GM21529 (cell line): Measurements from ENCODE around the gene ZNF827.

ENCODE experiments used
- ATAC-seq: cut with Tn5 transposase; IDR thresholded peaks from one replicate; pipeline ENCODE4 v1.9.1; 2021; ENCODE audit not compliant: unreplicated experiment

ZNF827 gene

DNA sequence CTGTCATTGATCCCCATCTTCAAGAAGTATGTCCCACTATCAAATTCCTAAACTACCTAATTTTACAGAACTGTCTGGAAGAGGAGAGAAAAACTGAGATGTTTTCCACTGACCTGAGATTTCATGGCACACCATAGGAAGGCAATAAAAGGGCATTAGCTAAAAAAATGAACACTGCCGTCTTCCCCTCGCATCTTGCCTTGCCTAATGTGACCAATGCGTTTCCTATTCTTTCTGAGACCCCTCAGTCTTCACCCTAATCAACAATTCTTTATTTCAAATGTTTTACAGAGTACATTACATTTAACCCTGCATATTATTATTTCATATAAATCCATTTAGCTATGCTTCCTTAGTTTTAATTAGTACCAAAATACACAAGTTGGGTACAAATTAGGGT is 43.6 kb downstream of the ZNF827 start:
- no peak for ATAC-seq

DNA sequence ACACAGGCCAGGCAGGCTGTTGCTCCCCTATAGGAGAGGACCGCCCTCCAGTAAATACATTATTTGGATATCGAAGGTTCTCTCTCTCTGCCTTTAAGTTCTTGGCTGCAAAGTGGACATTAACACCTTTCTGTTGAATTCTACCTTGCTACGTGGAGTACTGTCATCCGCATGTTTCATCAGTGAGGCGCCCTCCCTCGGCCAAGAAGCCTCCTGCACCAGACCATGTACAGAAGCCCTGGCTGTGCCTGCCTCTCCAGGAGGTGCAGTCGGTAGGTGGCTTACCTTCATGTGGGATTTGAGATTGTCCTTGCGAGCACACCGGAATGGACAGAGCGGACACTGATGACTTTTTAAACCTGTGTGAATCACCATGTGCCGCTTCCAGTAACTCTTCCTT is 46.7 kb downstream of the ZNF827 start:
- no peak for ATAC-seq

- ATAC-seq: no peak
Observed at GRCh38 chr4:145890689-145891088, 47.9 kb downstream of the ZNF827 start.

DNA sequence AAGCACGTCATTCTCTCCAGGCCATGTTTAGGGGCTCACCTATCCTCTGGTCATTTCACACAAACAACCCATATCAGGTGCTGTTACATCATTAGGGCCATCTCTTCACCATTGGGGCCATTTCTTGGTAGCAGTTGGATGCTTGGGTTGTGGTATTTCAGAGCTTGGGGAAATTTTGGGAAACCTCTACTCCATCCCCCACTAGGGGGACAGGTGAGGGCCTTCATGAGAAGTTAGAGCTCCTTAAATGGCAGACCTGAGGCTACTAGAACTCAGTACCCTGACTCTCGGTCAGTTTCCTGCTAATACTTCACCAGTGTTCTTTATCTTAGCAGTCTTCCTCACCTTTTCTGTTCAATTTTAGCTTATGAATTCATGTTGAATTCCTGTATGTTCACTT is 50.2 kb downstream of the ZNF827 start:
- ATAC-seq: no peak

DNA sequence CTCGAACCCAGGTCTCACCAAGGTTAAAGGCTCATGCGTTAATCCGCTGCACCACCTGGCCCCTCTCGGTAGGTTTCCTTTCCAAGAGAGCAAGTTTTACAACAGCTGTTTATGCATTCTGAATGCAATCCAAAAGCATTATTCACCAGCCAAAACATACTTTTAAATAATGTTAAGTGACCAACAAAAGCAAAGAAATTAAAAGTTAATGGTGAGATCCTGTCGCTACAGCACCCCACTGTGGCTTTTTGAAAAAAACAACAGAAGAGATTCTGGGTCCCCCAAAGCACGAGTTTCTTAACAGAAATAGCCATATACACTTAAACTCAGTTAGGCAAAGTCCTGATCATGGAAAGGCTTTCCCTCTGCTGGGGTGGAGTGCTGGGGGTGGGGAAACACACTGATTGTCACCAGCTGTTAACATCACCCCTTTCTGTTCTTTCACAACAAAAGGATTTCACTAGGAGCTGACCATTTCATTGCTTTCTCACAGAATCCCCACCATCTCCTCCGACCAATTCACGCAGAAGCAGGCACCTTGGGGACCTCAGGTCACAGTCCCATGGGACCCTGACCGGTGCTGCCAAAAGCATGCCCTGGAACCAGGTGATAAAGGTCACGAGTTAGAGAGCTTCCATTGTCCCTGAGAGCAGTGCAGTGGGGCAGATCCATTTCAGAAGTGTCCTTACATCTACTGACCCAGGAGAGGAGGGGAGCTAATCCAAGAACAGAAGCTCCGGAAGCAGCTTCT is 51.2 kb downstream of the ZNF827 start:
- ATAC-seq: peak; percentile 50

DNA sequence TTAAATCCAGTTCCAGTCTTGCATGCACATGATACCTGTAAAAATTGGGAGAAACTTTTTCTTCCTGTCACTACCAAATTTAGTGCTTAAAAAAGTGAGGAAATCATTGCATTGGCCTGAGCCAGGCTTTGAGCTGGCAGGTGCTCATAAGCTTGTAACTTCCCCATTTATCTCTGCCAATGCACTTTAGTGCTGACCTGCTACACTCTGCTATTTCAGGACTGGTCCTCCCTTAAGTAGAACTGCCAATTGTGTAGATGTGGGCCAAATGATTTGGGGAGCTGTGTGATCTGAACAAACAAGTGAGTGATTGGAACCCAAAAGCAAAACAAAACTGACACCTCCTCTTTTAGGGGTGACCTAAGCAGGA is 51.8 kb downstream of the ZNF827 start:
- no peak for ATAC-seq

DNA sequence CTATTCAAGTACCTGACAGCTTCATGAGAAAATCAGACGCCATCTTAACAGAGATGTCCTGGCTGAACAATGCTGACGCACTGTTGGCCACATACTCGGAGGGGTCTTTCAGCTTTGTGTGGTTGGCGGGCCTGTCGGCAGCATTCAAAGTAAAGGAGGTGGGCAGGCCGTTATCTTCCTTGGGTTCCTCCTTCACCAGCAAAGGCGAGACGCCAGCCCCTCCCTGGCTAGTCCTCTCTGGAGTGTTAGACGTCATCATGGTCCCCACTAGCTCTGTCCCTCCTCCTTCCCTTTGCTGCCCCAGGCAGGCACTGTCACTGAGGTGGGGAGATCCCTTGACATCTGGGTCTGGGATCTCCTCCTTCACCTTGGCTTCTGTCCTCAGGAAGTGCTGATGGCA is 53.0 kb downstream of the ZNF827 start:
- no peak for ATAC-seq

DNA sequence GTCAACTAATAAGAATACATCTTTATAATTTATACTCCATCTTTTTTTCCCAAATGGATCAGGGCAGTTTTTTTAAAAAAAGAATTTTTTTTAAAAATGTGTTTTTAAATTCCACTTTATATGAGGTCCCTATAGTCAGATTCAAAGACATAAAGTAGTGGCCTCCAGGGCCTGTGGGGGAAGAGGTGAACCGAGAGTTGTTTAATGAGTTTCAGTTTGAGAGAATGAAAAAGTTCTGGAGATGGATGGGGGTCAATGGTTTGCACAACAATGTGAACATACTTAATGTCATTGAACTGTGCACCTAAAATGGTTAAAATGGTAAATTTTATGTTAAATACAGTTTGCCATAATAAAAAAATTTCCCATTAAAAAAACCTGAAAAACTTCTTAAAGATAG is 53.8 kb downstream of the ZNF827 start:
- ATAC-seq: no peak

- ATAC-seq: no peak
Observed at GRCh38 chr4:145883101-145883694, 55.4 kb downstream of the ZNF827 start.

- ATAC-seq: no peak
Observed at GRCh38 chr4:145882604-145883003, 56.0 kb downstream of the ZNF827 start.

DNA sequence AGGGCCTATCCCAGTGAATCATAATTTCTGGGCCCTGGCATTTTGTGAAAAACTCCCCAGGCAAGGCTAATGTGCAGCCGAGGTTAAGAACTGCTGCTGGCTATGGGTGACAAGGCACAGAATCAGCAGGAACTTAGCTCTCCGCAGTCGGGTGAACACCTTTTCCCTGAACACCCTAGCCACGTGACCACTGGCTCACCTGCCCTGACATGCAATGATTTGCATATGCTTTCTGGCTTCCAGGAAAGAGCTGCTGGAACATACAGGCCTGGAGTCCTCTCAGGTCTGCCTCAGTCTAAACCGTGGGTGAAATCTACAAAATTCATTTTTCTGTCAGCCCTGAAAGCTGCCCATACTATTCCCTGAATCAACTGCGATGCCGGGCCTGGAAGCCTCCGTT is 56.6 kb downstream of the ZNF827 start:
- ATAC-seq: peak; percentile 60

DNA sequence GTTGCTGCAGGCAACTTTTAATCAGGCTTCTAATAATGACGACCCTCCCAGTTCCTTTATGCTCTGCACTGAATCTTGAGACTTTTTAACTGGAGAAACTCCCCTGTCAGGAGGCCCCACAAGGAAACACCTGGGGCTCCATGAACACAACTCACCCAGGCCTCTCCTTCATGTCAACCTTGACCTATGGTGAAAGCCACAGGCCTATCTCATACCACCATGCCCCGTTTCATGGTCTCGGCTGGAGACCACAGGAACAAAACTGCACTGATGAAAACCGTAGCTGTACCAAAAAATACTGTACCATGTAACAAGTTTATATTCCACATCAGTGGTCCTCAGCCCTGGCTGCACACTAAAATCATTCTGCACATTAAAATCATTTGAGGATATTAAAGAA is 57.0 kb downstream of the ZNF827 start:
- ATAC-seq: peak; percentile 41

DNA sequence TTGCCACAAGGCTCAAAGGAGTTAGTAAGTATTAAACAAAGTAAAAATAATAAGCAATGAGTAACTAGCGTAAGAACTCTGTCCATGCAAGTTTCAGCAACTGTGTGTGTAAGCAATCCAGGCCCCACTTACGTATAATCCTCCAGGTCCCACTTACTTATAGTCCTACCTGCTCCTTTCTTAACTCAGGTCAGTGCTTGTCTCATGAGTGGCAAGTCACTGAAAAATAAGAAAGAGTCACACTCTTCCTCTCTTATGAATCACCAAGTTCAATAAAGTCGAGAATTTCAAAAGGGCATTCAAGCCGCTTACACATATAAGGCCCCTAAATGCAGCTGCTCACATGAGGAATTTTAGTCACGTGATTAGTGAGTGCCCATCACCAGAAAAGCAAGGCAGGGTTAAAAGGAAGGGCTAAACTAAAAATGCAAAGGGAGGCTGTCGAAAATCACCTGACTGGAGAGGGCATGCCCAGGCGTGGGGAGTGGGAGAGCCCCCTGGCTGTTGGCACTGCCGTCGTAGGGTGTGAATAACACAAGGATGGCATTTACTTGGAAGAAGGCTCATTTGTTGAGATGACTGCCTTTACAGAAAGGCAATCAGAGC is 58.2 kb downstream of the ZNF827 start:
- ATAC-seq: no peak

GRCh38 chr4:145879598-145879997 is 59.0 kb downstream of the ZNF827 start:
- ATAC-seq: no peak

DNA sequence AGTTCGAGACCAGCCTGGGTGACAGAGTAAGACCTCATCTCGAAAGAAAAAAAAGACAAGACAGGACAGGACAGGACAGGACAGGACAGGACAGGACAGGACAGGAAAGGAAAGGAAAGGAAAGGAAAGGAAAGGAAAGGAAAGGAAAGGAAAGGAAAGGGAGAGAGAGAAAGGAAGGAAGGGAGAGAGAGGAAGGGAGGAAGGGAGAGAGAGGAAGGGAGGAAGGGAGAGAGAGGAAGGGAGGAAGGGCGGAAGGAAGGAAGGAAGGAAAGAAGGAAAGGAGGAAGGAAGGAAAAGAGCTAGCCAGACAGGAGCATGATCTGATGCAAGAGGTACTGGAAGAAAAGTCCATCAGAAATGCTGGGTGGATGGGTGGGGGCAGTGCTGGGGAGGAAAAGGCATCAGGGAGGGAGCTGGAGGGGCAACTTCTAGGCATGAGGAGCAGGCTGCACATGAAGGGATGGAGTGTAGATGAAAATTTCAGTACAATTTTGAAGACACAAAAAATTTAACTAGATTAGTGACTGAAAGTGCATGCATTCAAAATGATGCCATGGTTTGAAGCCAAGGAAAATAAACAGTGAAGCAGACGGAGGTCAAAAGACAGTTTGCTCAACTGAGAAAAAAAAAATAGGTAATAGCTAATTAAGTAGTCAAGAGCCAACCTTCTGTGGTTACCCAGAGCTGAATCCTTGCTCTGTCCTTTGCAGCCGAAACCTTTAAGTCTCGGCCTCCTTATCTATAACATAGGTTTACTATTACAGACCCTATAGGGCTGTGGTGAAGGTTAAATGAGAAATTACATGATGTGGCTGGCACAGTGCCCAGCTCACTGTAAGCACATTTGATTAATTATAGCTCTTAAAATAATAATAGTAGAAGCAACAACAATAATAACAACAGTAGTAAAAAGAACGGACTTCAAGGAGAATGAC is 59.9 kb downstream of the ZNF827 start:
- no peak for ATAC-seq

DNA sequence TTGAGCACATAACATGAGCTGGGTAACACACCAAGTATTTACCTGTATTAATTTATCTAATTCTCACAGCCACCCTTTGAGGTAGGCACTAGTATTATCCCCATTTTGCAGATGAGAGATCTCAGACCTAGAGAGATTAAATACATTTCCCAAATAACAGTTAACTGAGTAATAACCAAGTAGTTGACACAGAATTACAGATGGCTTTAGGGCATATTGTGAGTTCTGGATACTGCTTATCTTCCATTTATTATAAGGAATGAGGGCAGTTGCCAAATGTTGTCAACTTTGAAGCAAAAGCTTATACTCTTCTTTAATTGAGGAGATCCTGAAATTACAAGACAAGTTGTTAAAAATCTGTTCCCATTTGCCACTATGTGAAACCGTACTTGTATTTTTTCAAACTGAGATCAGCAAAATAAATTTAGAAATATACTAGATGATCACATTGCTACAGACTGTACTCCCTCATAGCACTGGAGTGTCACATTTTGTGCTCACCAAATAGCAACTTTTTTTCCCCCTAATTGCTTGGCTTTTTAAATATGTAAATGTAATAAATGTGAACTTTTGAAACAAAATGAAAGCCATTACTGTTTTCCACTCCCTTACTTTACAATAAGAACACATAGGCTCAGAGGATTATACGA is 62.0 kb downstream of the ZNF827 start:
- ATAC-seq: no peak

DNA sequence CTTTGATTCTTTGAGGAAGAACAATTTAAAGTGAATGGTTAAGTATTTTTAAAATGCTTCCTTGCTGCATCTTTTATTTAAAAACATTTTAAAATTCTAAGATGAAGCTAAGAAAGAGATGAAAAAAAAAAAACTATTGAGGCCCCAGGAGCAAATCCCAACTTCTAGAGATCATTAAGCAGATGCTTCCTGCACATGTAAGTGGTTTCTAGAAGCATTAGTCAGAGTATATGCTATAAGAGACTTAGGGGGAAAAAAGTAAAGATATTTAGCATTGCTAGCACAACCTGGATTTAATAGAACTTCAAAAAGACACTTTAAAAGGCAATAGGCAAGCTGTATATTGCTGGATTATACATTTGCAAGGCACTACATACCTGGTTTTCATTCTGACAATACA is 64.7 kb downstream of the ZNF827 start:
- ATAC-seq: no peak

GRCh38 chr4:145871209-145871608 is 67.4 kb downstream of the ZNF827 start:
- ATAC-seq: no peak

DNA sequence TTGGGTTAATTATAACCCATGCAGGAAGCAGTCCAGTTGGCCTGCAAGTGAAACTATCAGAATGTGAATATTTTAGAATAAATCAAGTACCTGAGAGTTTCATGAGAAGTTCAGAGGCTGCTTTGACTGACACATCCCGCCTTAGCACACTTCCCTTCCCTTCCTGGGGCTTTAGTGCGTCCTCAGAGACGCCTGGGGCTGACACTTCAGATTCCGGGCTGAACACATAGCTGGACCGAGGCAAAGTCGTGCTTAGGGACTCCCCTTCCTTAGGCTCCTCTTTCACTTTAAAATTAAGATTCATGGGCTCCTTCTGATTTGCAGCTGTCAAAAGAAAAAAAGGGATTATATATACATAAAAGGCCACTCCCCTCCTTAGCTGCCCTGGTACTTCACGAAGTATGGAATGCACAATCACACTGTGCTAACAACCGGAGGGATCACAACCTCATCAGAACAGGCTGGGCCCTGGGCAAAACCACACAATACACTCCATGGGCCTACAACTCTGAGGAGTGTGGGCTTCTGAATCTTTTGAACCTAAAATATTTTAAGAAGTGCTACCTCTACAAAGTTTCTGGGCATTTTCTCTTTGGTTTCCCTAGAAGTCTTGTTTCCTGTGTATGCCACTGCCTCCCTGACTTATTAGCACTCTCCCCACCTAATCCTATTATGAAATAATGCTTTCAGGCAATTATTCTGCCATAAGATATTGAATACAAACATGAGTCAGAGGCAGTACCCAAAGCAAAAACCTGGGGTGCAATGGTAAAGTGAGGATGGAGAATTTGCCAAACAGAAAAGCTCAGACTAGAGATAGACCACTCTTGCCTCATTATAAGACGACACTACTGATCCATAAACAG is 68.2 kb downstream of the ZNF827 start:
- ATAC-seq: no peak
